Stomach (tissue), 4 donors: ENCODE results near the gene PCSK2.

Experiments used
- POLR2A ChIP-seq, 4 donors: fragments of 450-650 bp; IDR thresholded peaks; one replicate each; pipeline ENCODE4 v1.6.1; 2016; ENCODE audit warnings: antibody characterized with exemption in 4 of 4, control low read depth in 2 of 4, mild to moderate bottlenecking in 1 of 4, moderate library complexity in 1 of 4
- TF ChIP-seq, protein P1 (sequence below), 7 experiments: fragments of 450-650 bp in 4 of 7; fragments of 200-600 bp in 3 of 7; sonication (generic) in 3 of 7; IDR thresholded peaks; one replicate each; pipeline ENCODE4 v1.5.1; 2016 to 2019; ENCODE audit warnings: antibody characterized with exemption in 7 of 7, control low read depth in 2 of 7, mild to moderate bottlenecking in 1 of 7

GRCh38 chr20:17276101-17276500, 49.3 kb downstream of the PCSK2 start:
- TF ChIP-seq, protein P1, sequence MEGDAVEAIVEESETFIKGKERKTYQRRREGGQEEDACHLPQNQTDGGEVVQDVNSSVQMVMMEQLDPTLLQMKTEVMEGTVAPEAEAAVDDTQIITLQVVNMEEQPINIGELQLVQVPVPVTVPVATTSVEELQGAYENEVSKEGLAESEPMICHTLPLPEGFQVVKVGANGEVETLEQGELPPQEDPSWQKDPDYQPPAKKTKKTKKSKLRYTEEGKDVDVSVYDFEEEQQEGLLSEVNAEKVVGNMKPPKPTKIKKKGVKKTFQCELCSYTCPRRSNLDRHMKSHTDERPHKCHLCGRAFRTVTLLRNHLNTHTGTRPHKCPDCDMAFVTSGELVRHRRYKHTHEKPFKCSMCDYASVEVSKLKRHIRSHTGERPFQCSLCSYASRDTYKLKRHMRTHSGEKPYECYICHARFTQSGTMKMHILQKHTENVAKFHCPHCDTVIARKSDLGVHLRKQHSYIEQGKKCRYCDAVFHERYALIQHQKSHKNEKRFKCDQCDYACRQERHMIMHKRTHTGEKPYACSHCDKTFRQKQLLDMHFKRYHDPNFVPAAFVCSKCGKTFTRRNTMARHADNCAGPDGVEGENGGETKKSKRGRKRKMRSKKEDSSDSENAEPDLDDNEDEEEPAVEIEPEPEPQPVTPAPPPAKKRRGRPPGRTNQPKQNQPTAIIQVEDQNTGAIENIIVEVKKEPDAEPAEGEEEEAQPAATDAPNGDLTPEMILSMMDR (IDR thresholded peaks at IDR 0.05), result no peak
- no peak for TF ChIP-seq POLR2A (IDR thresholded peaks at IDR 0.05)
